ENCODE measurements around the gene NAA10. TPM values are rescaled to one million over a fixed set of nuclear protein-coding genes. Genes with fewer than 3 reads are reported as not detected.

The NAA10 gene
- total RNA-seq, 1 experiment from 2014 or later = 91.3 TPM

DNA sequence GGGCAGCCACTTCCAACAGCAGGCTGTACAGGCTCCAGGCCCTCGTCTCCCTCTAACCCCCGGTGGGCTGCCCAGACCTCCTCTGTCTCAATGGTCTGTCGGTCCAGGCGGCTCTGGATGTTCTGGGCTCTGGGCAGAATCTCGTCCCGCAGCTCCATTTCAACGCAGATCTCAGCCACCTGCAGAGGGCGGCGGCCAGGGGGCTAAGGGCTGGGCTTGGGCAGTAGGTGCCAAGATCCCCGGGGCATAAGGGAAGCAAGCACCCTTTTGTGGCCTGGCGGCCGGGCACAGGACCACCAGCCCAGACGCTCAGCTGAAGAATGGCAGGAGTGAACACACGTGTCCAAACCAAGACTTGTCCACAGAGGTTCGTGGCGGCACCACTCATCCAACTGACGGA is 21.1 kb downstream of the NAA10 start:
- Mint-ChIP-seq H3K4me3 (ENCODE audit: unreplicated experiment) (no peak overlapping the region), H3K27me3 (ENCODE audit: insufficient read depth, unreplicated experiment) (no peaks in the 10 kb centered on the region), H3K36me3 (ENCODE audit: insufficient read depth, unreplicated experiment) (no peaks in the 10 kb centered on the region), H3K4me1 (ENCODE audit: low read depth, unreplicated experiment) (no peaks in the 10 kb centered on the region), H3K9me3 (ENCODE audit: unreplicated experiment) (no peaks in the 10 kb centered on the region), H3K27ac (ENCODE audit: unreplicated experiment) (no peak overlapping the region)
- H3K4me1 ChIP-seq = no peaks in the 10 kb centered on the region
- intact Hi-C loops (cut with micrococcal nuclease; ENCODE audit: unreplicated experiment) = no loop called here
- POLR2A ChIA-PET = no interaction called here
- CTCF ChIA-PET = no interaction called here
- H3K4me3 ChIP-seq (ENCODE audit: low read depth, low read length) = no peak overlapping the region
- no peak for DNase-seq
- H3K9me3 ChIP-seq = no peaks in the 10 kb centered on the region
- BruUV-seq (replicated peaks) = no TSS peak
- no peaks in the 10 kb centered on the region for H3K36me3 ChIP-seq (ENCODE audit: control insufficient read depth, insufficient read depth, low read length)
- H3K27me3 ChIP-seq (replicated peaks; ENCODE audit: control insufficient read depth, insufficient read depth, low read length) = no peaks in the 10 kb centered on the region
- TF ChIP-seq, protein P1, sequence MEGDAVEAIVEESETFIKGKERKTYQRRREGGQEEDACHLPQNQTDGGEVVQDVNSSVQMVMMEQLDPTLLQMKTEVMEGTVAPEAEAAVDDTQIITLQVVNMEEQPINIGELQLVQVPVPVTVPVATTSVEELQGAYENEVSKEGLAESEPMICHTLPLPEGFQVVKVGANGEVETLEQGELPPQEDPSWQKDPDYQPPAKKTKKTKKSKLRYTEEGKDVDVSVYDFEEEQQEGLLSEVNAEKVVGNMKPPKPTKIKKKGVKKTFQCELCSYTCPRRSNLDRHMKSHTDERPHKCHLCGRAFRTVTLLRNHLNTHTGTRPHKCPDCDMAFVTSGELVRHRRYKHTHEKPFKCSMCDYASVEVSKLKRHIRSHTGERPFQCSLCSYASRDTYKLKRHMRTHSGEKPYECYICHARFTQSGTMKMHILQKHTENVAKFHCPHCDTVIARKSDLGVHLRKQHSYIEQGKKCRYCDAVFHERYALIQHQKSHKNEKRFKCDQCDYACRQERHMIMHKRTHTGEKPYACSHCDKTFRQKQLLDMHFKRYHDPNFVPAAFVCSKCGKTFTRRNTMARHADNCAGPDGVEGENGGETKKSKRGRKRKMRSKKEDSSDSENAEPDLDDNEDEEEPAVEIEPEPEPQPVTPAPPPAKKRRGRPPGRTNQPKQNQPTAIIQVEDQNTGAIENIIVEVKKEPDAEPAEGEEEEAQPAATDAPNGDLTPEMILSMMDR (IDR thresholded peaks at IDR 0.05; ENCODE audit: insufficient read depth in 1 of 2, low read depth in 1 of 2, low read length in 1 of 2, severe bottlenecking in 1 of 2, unreplicated experiment in 1 of 2) = no peak

GRCh38 chrX:153913211-153913610 is 21.6 kb downstream of the NAA10 start:
- POLR2A ChIA-PET = no interaction called here
- CTCF ChIA-PET = no interaction called here
- Mint-ChIP-seq H3K4me1 (ENCODE audit: low read depth, unreplicated experiment) (no peaks in the 10 kb centered on the region), H3K4me3 (ENCODE audit: unreplicated experiment) (no peak overlapping the region), H3K36me3 (ENCODE audit: insufficient read depth, unreplicated experiment) (no peaks in the 10 kb centered on the region), H3K9me3 (ENCODE audit: unreplicated experiment) (no peaks in the 10 kb centered on the region), H3K27ac (ENCODE audit: unreplicated experiment) (no peak overlapping the region), H3K27me3 (ENCODE audit: insufficient read depth, unreplicated experiment) (no peaks in the 10 kb centered on the region)
- intact Hi-C loops (cut with micrococcal nuclease; ENCODE audit: unreplicated experiment) = no loop called here
- TF ChIP-seq, protein P1 (IDR thresholded peaks at IDR 0.05; ENCODE audit: insufficient read depth in 1 of 2, low read depth in 1 of 2, low read length in 1 of 2, severe bottlenecking in 1 of 2, unreplicated experiment in 1 of 2) = no peak
- H3K4me3 ChIP-seq (ENCODE audit: low read depth, low read length) = no peak overlapping the region
- DNase-seq = no peak
- BruUV-seq (replicated peaks) = no TSS peak
- no peaks in the 10 kb centered on the region for H3K4me1 ChIP-seq
- H3K27me3 ChIP-seq (replicated peaks; ENCODE audit: control insufficient read depth, insufficient read depth, low read length) = no peaks in the 10 kb centered on the region
- H3K9me3 ChIP-seq = no peaks in the 10 kb centered on the region
- H3K36me3 ChIP-seq (ENCODE audit: control insufficient read depth, insufficient read depth, low read length) = no peaks in the 10 kb centered on the region

- Mint-ChIP-seq H3K4me1 (ENCODE audit: low read depth, unreplicated experiment) (no peaks in the 10 kb centered on the region), H3K27me3 (ENCODE audit: insufficient read depth, unreplicated experiment) (no peaks in the 10 kb centered on the region), H3K9me3 (ENCODE audit: unreplicated experiment) (no peaks in the 10 kb centered on the region), H3K36me3 (ENCODE audit: insufficient read depth, unreplicated experiment) (no peaks in the 10 kb centered on the region), H3K4me3 (ENCODE audit: unreplicated experiment) (no peak overlapping the region), H3K27ac (ENCODE audit: unreplicated experiment) (no peak overlapping the region)
- TF ChIP-seq, protein P1 (IDR thresholded peaks at IDR 0.05; ENCODE audit: insufficient read depth in 1 of 2, low read depth in 1 of 2, low read length in 1 of 2, severe bottlenecking in 1 of 2, unreplicated experiment in 1 of 2) = no peak
- H3K4me3 ChIP-seq (ENCODE audit: low read depth, low read length) = no peak overlapping the region
- ChIA-PET POLR2A (no interaction called here), CTCF (interaction anchor here (0.7 to 1.2 kb wide), 2 partner anchors 13 to 35 kb away, joined by 6 read pairs; no protein-coding TSS in a partner anchor)
- H3K27me3 ChIP-seq (replicated peaks; ENCODE audit: control insufficient read depth, insufficient read depth, low read length) = no peaks in the 10 kb centered on the region
- no peaks in the 10 kb centered on the region for H3K4me1 ChIP-seq
- intact Hi-C loops (cut with micrococcal nuclease; ENCODE audit: unreplicated experiment) = no loop called here
- DNase-seq = no peak
- no TSS peak for BruUV-seq (replicated peaks)
- H3K36me3 ChIP-seq (ENCODE audit: control insufficient read depth, insufficient read depth, low read length) = no peaks in the 10 kb centered on the region
- H3K9me3 ChIP-seq = no peaks in the 10 kb centered on the region
Observed at GRCh38 chrX:153911798-153912197, 23.0 kb downstream of the NAA10 start.
